PFSK-1 (cell line): Measurements from ENCODE around the gene LDLRAD4.

Source experiments
- FOXP2 ChIP-seq: optimal IDR thresholded peaks from 2 replicates; pipeline ENCODE3; 2011; ENCODE audit warnings: borderline replicate concordance, control low read depth, inconsistent platforms; ENCODE audit not compliant: insufficient read depth; ENCODE audit errors: extremely low read length, extremely low read depth
- POLR2AphosphoS5 ChIP-seq: IDR thresholded peaks from 2 replicates; pipeline ENCODE4 v1.6.1; 2012; ENCODE audit warnings: low read depth, mild to moderate bottlenecking, control low read depth, low read length, moderate library complexity
- SIN3A ChIP-seq: IDR thresholded peaks from 2 replicates; pipeline ENCODE4 v1.6.1; 2012; ENCODE audit warnings: mild to moderate bottlenecking, low read length, moderate library complexity, borderline replicate concordance; ENCODE audit not compliant: insufficient read depth
- TAF1 ChIP-seq: IDR thresholded peaks from 2 replicates; pipeline ENCODE4 v1.6.1; 2012; ENCODE audit warnings: low read length, control low read depth, borderline replicate concordance; ENCODE audit not compliant: insufficient read depth
- TF ChIP-seq, protein P1 (sequence below), 2 experiments: IDR thresholded peaks; 2 replicates each; pipeline versions ENCODE4 v1.6.1 to v1.8.0; 2011 to 2012; ENCODE audit warnings: low read depth in 2 of 2, low read length in 2 of 2, control low read depth in 1 of 2, inconsistent platforms in 1 of 2, mild to moderate bottlenecking in 1 of 2, moderate library complexity in 1 of 2; ENCODE audit not compliant: insufficient read depth in 1 of 2

LDLRAD4 gene

DNA sequence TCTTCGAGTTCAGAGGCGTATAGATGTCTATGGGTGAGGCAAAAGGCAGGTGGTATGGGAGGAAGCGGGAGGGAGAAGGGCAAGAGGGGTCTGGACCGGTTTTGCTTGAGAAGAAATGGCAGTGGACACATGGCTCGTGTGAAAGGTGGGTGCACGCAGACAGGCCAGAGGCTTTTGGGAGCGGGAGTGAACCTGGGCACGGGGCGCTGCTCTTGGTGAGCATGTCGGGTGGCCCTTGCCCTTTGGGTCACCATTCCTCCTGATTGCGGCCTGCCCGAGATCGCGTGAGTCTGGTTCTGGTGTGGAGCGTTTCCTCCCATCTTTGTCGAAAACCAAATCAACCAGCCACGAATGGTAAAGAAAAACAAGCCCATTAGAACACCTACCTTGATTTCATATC, 12.6 kb downstream of the LDLRAD4 start:
- TF ChIP-seq, protein P1, sequence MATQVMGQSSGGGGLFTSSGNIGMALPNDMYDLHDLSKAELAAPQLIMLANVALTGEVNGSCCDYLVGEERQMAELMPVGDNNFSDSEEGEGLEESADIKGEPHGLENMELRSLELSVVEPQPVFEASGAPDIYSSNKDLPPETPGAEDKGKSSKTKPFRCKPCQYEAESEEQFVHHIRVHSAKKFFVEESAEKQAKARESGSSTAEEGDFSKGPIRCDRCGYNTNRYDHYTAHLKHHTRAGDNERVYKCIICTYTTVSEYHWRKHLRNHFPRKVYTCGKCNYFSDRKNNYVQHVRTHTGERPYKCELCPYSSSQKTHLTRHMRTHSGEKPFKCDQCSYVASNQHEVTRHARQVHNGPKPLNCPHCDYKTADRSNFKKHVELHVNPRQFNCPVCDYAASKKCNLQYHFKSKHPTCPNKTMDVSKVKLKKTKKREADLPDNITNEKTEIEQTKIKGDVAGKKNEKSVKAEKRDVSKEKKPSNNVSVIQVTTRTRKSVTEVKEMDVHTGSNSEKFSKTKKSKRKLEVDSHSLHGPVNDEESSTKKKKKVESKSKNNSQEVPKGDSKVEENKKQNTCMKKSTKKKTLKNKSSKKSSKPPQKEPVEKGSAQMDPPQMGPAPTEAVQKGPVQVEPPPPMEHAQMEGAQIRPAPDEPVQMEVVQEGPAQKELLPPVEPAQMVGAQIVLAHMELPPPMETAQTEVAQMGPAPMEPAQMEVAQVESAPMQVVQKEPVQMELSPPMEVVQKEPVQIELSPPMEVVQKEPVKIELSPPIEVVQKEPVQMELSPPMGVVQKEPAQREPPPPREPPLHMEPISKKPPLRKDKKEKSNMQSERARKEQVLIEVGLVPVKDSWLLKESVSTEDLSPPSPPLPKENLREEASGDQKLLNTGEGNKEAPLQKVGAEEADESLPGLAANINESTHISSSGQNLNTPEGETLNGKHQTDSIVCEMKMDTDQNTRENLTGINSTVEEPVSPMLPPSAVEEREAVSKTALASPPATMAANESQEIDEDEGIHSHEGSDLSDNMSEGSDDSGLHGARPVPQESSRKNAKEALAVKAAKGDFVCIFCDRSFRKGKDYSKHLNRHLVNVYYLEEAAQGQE (IDR thresholded peaks at IDR 0.05; ENCODE audit: insufficient read depth in 1 of 2, low read depth in 2 of 2, low read length in 2 of 2): no peak
- TF ChIP-seq SIN3A (no peak), POLR2AphosphoS5 (no peak), FOXP2 (no peak), TAF1 (no peak)

- TF ChIP-seq, protein P1 (IDR thresholded peaks at IDR 0.05; ENCODE audit: insufficient read depth in 1 of 2, low read depth in 2 of 2, low read length in 2 of 2): no peak
- TF ChIP-seq SIN3A (no peak), FOXP2 (peak; percentile 85), TAF1 (no peak), POLR2AphosphoS5 (no peak)
Measured at GRCh38 chr18:13232086-13232917, 13.7 kb downstream of the LDLRAD4 start.

DNA sequence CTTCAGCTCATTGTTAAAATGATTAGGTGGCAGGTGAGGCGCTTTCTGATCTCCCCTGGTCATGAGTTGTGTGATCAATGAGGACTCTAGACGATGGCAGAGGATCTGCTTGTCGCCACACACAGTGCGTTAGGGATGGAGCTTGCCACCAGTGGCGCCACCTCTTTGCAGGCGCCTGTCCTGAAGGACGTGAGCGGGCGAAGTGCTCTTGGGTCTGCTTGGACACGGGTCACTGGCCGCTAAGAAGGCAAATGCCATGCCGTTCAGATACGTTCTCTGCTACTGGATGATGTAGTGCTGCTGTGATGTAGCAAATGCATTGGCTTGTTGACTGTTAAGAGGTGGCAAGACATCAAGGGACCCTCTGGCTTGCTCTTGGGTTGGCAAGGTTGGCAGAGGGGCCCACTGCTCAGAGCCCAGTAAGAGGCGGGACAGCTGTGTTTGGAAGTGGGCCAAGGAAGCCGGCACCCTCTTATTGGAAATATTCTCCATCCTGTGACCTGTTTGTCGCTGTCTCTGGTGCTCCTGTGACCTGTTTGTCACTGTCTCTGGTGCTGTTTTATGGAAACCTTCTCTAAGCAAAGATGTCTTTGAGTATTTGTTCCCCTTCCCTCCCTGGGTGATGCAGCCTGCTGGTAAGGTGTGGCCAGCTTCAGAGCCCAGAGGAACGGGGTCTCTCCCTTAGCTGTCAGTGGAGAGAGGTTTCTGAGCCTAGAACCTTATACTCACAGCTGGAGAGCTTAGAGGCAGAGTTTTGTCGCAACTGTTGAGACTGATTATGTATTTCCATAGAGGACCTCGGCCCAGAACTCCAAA, 14.6 kb downstream of the LDLRAD4 start:
- TF ChIP-seq, protein P1 (IDR thresholded peaks at IDR 0.05; ENCODE audit: insufficient read depth in 1 of 2, low read depth in 2 of 2, low read length in 2 of 2): peak in 1 of 2 experiments; percentile 79; a peak in 2 of 4 replicates
- TF ChIP-seq SIN3A (no peak), TAF1 (no peak), POLR2AphosphoS5 (no peak), FOXP2 (no peak)

- TF ChIP-seq, protein P1 (IDR thresholded peaks at IDR 0.05; ENCODE audit: insufficient read depth in 1 of 2, low read depth in 2 of 2, low read length in 2 of 2): no peak
- TF ChIP-seq TAF1 (no peak), SIN3A (no peak), FOXP2 (no peak)
Measured at GRCh38 chr18:13233787-13234783, 15.5 kb downstream of the LDLRAD4 start.
